H1 (cell line): ENCODE measurements around the gene POPDC3. TPM values are rescaled to one million over a fixed set of nuclear protein-coding genes. Genes with fewer than 3 reads are reported as not detected.

Source experiments
- CTCF ChIA-PET: fragments of 300-600 bp; sonication (Branson Sonifier 250); formaldehyde crosslinking; loops from one replicate; lab custom pipeline; 2021; ENCODE audit not compliant: partially characterized antibody; lab: Charles Lee
- POLR2A ChIA-PET: fragments of 300-600 bp; sonication (Branson Sonifier 250); formaldehyde crosslinking; loops from one replicate; lab custom pipeline; 2021; ENCODE audit warnings: inconsistent platforms; ENCODE audit not compliant: partially characterized antibody; lab: Charles Lee
- DNase-seq, 2 experiments: peaks; one replicate each; pipeline versions ENCODE4 v3.0.0 to v3.0.0-alpha.2; 2010 to 2022; ENCODE audit warnings: low spot score in 2 of 2, low read depth in 1 of 2, mixed read lengths in 1 of 2
- FAIRE-seq: peaks from 2 replicates; lab custom pipeline; 2011; peaks lifted over from hg19 to GRCh38; lab: Jason Lieb, UNC
- H2AFZ ChIP-seq: 2 replicates; pipeline ENCODE4 v1.8.1; 2012; ENCODE audit warnings: low read length, inconsistent platforms
- H2AK5ac ChIP-seq: 2 replicates; pipeline ENCODE4 v1.6.1; 2013; ENCODE audit warnings: low read depth, low read length
- H2BK120ac ChIP-seq: replicated peaks from 2 replicates; pipeline ENCODE3; 2013; ENCODE audit warnings: low read depth, low read length, inconsistent platforms
- H2BK12ac ChIP-seq: 2 replicates; pipeline ENCODE4 v1.6.1; 2013; ENCODE audit warnings: low read depth, low read length
- H2BK15ac ChIP-seq: 2 replicates; pipeline ENCODE4 v1.6.1; 2013; ENCODE audit warnings: low read length
- H2BK20ac ChIP-seq: 2 replicates; pipeline ENCODE4 v1.6.1; 2013; ENCODE audit warnings: low read length
- H2BK5ac ChIP-seq: 2 replicates; pipeline ENCODE4 v1.6.1; 2013; ENCODE audit warnings: low read depth, low read length
- H3K14ac ChIP-seq: 2 replicates; pipeline ENCODE4 v1.6.1; 2013; ENCODE audit warnings: inconsistent platforms; ENCODE audit not compliant: insufficient read length
- H3K18ac ChIP-seq: 2 replicates; pipeline ENCODE4 v1.6.1; 2013; ENCODE audit warnings: low read length; ENCODE audit errors: extremely low read depth
- H3K23ac ChIP-seq: 2 replicates; pipeline ENCODE4 v1.6.1; 2013; ENCODE audit warnings: inconsistent platforms; ENCODE audit not compliant: insufficient read length
- H3K23me2 ChIP-seq: 2 replicates; pipeline ENCODE4 v1.6.1; 2013; ENCODE audit warnings: low read depth, low read length
- H3K27ac ChIP-seq: 2 replicates; pipeline ENCODE4 v1.6.1; 2011; ENCODE audit warnings: low read depth, low read length, inconsistent platforms
- H3K27me3 ChIP-seq, 4 experiments: replicated peaks in 1 of 4; 1 replicate in 1 of 4; 2 replicates in 3 of 4; pipeline versions ENCODE4 v1.6.1 to v1.8.1; 2011 to 2013; ENCODE audit warnings: low read length in 3 of 4, mild to moderate bottlenecking in 3 of 4, inconsistent platforms in 2 of 4, mixed read lengths in 2 of 4, moderate library complexity in 1 of 4; ENCODE audit not compliant: control insufficient read depth in 3 of 4, insufficient read depth in 3 of 4; ENCODE audit errors: extremely low read depth in 1 of 4
- H3K36me3 ChIP-seq, 4 experiments: 2 replicates each; pipeline versions ENCODE4 v1.6.1 to v1.8.1; 2011 to 2013; ENCODE audit warnings: mild to moderate bottlenecking in 4 of 4, low read length in 3 of 4, moderate library complexity in 2 of 4, control low read depth in 1 of 4, inconsistent platforms in 1 of 4; ENCODE audit not compliant: insufficient read depth in 4 of 4, control insufficient read depth in 2 of 4
- H3K4ac ChIP-seq: replicated peaks from 2 replicates; pipeline ENCODE3; 2013; ENCODE audit warnings: low read length, low read depth, mixed read lengths, inconsistent platforms; ENCODE audit not compliant: insufficient read length
- H3K4me1 ChIP-seq, 4 experiments: replicated peaks in 1 of 4; 1 replicate in 1 of 4; 2 replicates in 3 of 4; pipeline versions ENCODE4 v1.6.1 to v1.8.1; 2011 to 2013; ENCODE audit warnings: low read length in 3 of 4, inconsistent platforms in 2 of 4, mixed read lengths in 1 of 4; ENCODE audit not compliant: insufficient read depth in 4 of 4, control insufficient read depth in 3 of 4
- H3K4me2 ChIP-seq, 2 experiments: 2 replicates each; pipeline versions ENCODE4 v1.6.1 to v1.8.1; 2011 to 2013; ENCODE audit warnings: low read depth in 2 of 2, low read length in 2 of 2, control low read depth in 1 of 2, inconsistent platforms in 1 of 2, mild to moderate bottlenecking in 1 of 2; ENCODE audit not compliant: insufficient read depth in 1 of 2
- H3K4me3 ChIP-seq, 4 experiments: fragments of 200-600, 300-600 bp in 1 of 4; sonication (generic), shearing (Covaris generic), sonication (Bioruptor Twin) in 1 of 4; 2 replicates each; pipeline versions ENCODE4 v1.5.1 to v1.8.1; 2011 to 2016; ENCODE audit warnings: low read length in 4 of 4, low read depth in 3 of 4, control low read depth in 2 of 4, inconsistent platforms in 2 of 4, mild to moderate bottlenecking in 2 of 4, mixed read lengths in 1 of 4, moderate library complexity in 1 of 4; ENCODE audit not compliant: insufficient read depth in 2 of 4; ENCODE audit errors: extremely low read depth in 1 of 4
- H3K56ac ChIP-seq: replicated peaks from 2 replicates; pipeline ENCODE3; 2013; ENCODE audit warnings: low read depth, mild to moderate bottlenecking, mixed read lengths, low read length, inconsistent platforms; ENCODE audit not compliant: insufficient read length
- H3K79me1 ChIP-seq: 2 replicates; pipeline ENCODE4 v1.6.1; 2013; ENCODE audit warnings: low read depth, low read length, control low read depth
- H3K79me2 ChIP-seq, 2 experiments: 2 replicates each; pipeline versions ENCODE4 v1.6.1 to v1.8.1; 2012 to 2013; ENCODE audit warnings: low read length in 2 of 2, mild to moderate bottlenecking in 2 of 2, inconsistent platforms in 1 of 2; ENCODE audit not compliant: insufficient read depth in 2 of 2, control insufficient read depth in 1 of 2
- H3K9ac ChIP-seq, 4 experiments: replicated peaks in 1 of 4; 1 replicate in 1 of 4; 2 replicates in 3 of 4; pipeline versions ENCODE4 v1.6.1 to v1.8.1; 2011 to 2013; ENCODE audit warnings: low read depth in 3 of 4, low read length in 3 of 4, control low read depth in 2 of 4, mild to moderate bottlenecking in 2 of 4, moderate library complexity in 2 of 4, inconsistent platforms in 1 of 4; ENCODE audit errors: extremely low read depth in 1 of 4
- H3K9me3 ChIP-seq, 2 experiments: 2 replicates each; pipeline versions ENCODE4 v1.6.1 to v1.8.1; 2012 to 2013; ENCODE audit warnings: mild to moderate bottlenecking in 2 of 2, moderate library complexity in 2 of 2, control low read depth in 1 of 2, inconsistent platforms in 1 of 2, low read depth in 1 of 2, low read length in 1 of 2, mixed read lengths in 1 of 2; ENCODE audit not compliant: insufficient read depth in 2 of 2
- H4K20me1 ChIP-seq, 2 experiments: replicated peaks in 1 of 2; 2 replicates each; pipeline versions ENCODE3 to v1.8.1; 2011 to 2013; ENCODE audit warnings: inconsistent platforms in 2 of 2, low read length in 2 of 2, mild to moderate bottlenecking in 1 of 2; ENCODE audit not compliant: insufficient read depth in 2 of 2, control insufficient read depth in 1 of 2
- H4K5ac ChIP-seq: 2 replicates; pipeline ENCODE4 v1.6.1; 2013; ENCODE audit warnings: low read length, low read depth, mixed read lengths, inconsistent platforms; ENCODE audit not compliant: insufficient read length
- H4K8ac ChIP-seq: 2 replicates; pipeline ENCODE4 v1.8.0; 2013; ENCODE audit warnings: mild to moderate bottlenecking, moderate library complexity, low read length, inconsistent platforms; ENCODE audit not compliant: insufficient read depth; ENCODE audit errors: extremely low read depth
- H4K91ac ChIP-seq: replicated peaks from 2 replicates; pipeline ENCODE3; 2013; ENCODE audit warnings: low read length, mixed read lengths, inconsistent platforms; ENCODE audit not compliant: insufficient read length
- BRCA1 ChIP-seq: IDR thresholded peaks from 2 replicates; pipeline ENCODE4 v1.6.1; 2012; ENCODE audit warnings: low read depth, low read length, improper control_type of control experiment
- CHD2 ChIP-seq: IDR thresholded peaks from 2 replicates; pipeline ENCODE4 v1.6.1; 2012; ENCODE audit warnings: low read length, improper control_type of control experiment
- CREB1 ChIP-seq: IDR thresholded peaks from 2 replicates; pipeline ENCODE4 v1.6.1; 2012; ENCODE audit warnings: inconsistent platforms
- FOSL1 ChIP-seq: IDR thresholded peaks from 2 replicates; pipeline ENCODE4 v1.6.1; 2011; ENCODE audit warnings: mild to moderate bottlenecking, low read depth, low read length, moderate library complexity; ENCODE audit not compliant: insufficient read depth
- GABPA ChIP-seq: IDR thresholded peaks from 2 replicates; pipeline ENCODE4 v1.6.1; 2011; ENCODE audit warnings: mild to moderate bottlenecking, low read length, moderate library complexity, borderline replicate concordance; ENCODE audit not compliant: insufficient read depth
- KDM1A ChIP-seq: fragments of 200-600, 300-600 bp; sonication (generic); IDR thresholded peaks from 2 replicates; pipeline ENCODE4 v1.7.1; 2016; ENCODE audit warnings: mild to moderate bottlenecking, low read length, borderline replicate concordance
- KDM4A ChIP-seq: IDR thresholded peaks from one replicate; pipeline ENCODE4 v1.7.1; 2012; ENCODE audit warnings: low read depth, mild to moderate bottlenecking, moderate library complexity, low read length, inconsistent platforms; ENCODE audit not compliant: severe bottlenecking
- KDM5A ChIP-seq: fragments of 200-600 bp; IDR thresholded peaks from 2 replicates; pipeline ENCODE4 v1.7.1; 2012; ENCODE audit warnings: mild to moderate bottlenecking, low read length, inconsistent platforms, mixed read lengths
- POLR2A ChIP-seq, 2 experiments: IDR thresholded peaks; 1 replicate in 1 of 2; 2 replicates in 1 of 2; pipeline ENCODE4 v1.6.1; 2011; ENCODE audit warnings: low read depth in 2 of 2, low read length in 2 of 2, mild to moderate bottlenecking in 2 of 2; ENCODE audit errors: control extremely low read depth in 1 of 2
- SIN3A ChIP-seq, 2 experiments: IDR thresholded peaks in 1 of 2; conservative IDR thresholded peaks in 1 of 2; 2 replicates each; pipeline ENCODE4 v1.6.1; 2011 to 2012; ENCODE audit warnings: low read length in 2 of 2, improper control_type of control experiment in 1 of 2, low read depth in 1 of 2, mild to moderate bottlenecking in 1 of 2
- SUZ12 ChIP-seq: fragments of 200-600 bp; sonication (generic); IDR thresholded peaks from 2 replicates; pipeline ENCODE4 v1.6.1; 2012; ENCODE audit warnings: mild to moderate bottlenecking, inconsistent platforms, low read length, moderate library complexity, mixed read lengths
- TAF1 ChIP-seq: IDR thresholded peaks from 2 replicates; pipeline ENCODE4 v1.6.1; 2011; ENCODE audit warnings: mild to moderate bottlenecking, low read depth, low read length
- TCF12 ChIP-seq: IDR thresholded peaks from 2 replicates; pipeline ENCODE4 v1.6.1; 2011; ENCODE audit warnings: low read depth, mild to moderate bottlenecking, low read length
- YY1 ChIP-seq: IDR thresholded peaks from 2 replicates; pipeline ENCODE4 v1.6.1; 2011; ENCODE audit warnings: low read depth, mild to moderate bottlenecking, low read length
- ZNF274 ChIP-seq: IDR thresholded peaks from 2 replicates; pipeline ENCODE4 v1.7.0; 2012; ENCODE audit warnings: low read length, borderline replicate concordance; ENCODE audit errors: extremely low read depth
- WGBS, 2 experiments: shearing (Covaris generic) in 1 of 2; methylation state at CpG; one replicate each; pipeline versions ENCODE4 v1.1.6 to v1.1.7; 2013 to 2015; ENCODE audit warnings: low lambda C conversion rate in 2 of 2, mixed read lengths in 2 of 2, inconsistent platforms in 1 of 2, low coverage in 1 of 2, missing lambda C conversion rate in 1 of 2; ENCODE audit not compliant: insufficient replicate concordance in 2 of 2, insufficient coverage in 1 of 2, insufficient read length in 1 of 2; ENCODE audit errors: extremely low coverage in 1 of 2, missing lambda C conversion rate in 1 of 2; 5-methylcytosine and 5-hydroxymethylcytosine counted together
- polyA plus RNA-seq, 7 experiments: library from polyadenylated mRNA; depleted of rRNA in 3 of 7; stranded (reverse) in 5 of 7; unstranded in 2 of 7; fragments of >200 nt in 5 of 7; fragments of 200-250 nt in 2 of 7; gene quantifications; 1 replicate in 5 of 7; 2 replicates in 1 of 7; 4 replicates in 1 of 7; pipeline versions ENCODE4 v1.2.1 to v1.2.3, GENCODE V29; 2011 to 2013; ENCODE audit warnings: missing spikeins in 2 of 7, mixed read lengths in 2 of 7
- total RNA-seq: library from RNA; stranded (reverse); fragmentation: NEBNext Ultra II Directional; extraction: Animal tissue kit (Norgen Biotek cat#: 25700); gene quantifications from 2 replicates; pipeline ENCODE4 v1.2.1, GENCODE V29; 2021

POPDC3 gene
- total and polyA plus RNA-seq, 2 of the 8 experiments (the other 6 are each of a cell fraction or from before 2014, with no cell fraction given), result 3.7 to 6.5 TPM

- Histone ChIP-seq H3K23ac (no peak overlapping the region), H2BK12ac (no peak overlapping the region), H4K20me1 (no peaks in the 10 kb centered on the region), H3K23me2 (no peaks in the 10 kb centered on the region), H4K8ac (no peak overlapping the region), H3K27me3 (no peaks in the 10 kb centered on the region), H3K56ac (no peak overlapping the region), H3K14ac (no peak overlapping the region), H3K36me3 (no peaks in the 10 kb centered on the region), H3K9ac (no peak overlapping the region), H2BK15ac (no peak overlapping the region), H4K5ac (no peak overlapping the region), H3K4me1 (0 out of 7 replicates have a peak, but pooled peaks cover 0 to 3% (median 0%) of the 10 kb centered on the region in 4 experiments), H4K91ac (no peak overlapping the region), H3K27ac (no peak overlapping the region), H2AK5ac (no peak overlapping the region), H2BK20ac (no peak overlapping the region), H3K4me2 (no peak overlapping the region), H2AFZ (no peak overlapping the region), H3K18ac (no peak overlapping the region), H3K79me1 (no peaks in the 10 kb centered on the region), H2BK120ac (no peak overlapping the region), H3K79me2 (no peaks in the 10 kb centered on the region), H3K4me3 (no peak overlapping the region), H3K9me3 (no peaks in the 10 kb centered on the region), H3K4ac (no peak overlapping the region), H2BK5ac (no peak overlapping the region)
- POLR2A ChIA-PET, result no interaction called here
- CTCF ChIA-PET, result interaction anchor here (0.9 kb wide), 1 partner anchor 61 kb away, joined by 3 read pairs; no protein-coding TSS in a partner anchor
- DNase-seq (no peak), FAIRE-seq (no peak)
- WGBS, 2 experiments, result 95% methylated on average over 4 of the region's 4 CpGs; no CpG with 5 or more reads in 1 of the 2 experiments
- no peak for TF ChIP-seq KDM1A
- TF ChIP-seq BRCA1, result no peak
- no peak for TF ChIP-seq CHD2
- TF ChIP-seq FOSL1, result no peak
- no peak for TF ChIP-seq YY1
- TF ChIP-seq ZNF274, result no peak
- TF ChIP-seq SUZ12, result no peak
- TF ChIP-seq KDM5A, result no peak
- no peak for TF ChIP-seq TAF1
- no peak for TF ChIP-seq POLR2A (IDR thresholded peaks at IDR 0.05; ENCODE audit: control extremely low read depth in 1 of 2, low read depth in 2 of 2, low read length in 2 of 2)
- TF ChIP-seq TCF12, result no peak
- no peak for TF ChIP-seq CREB1
- TF ChIP-seq KDM4A, result no peak
- TF ChIP-seq SIN3A (conservative IDR thresholded peaks at IDR 0.05 in 1 of 2, IDR thresholded peaks at IDR 0.05 in 1 of 2; ENCODE audit: low read depth in 1 of 2, low read length in 2 of 2), result no peak
- TF ChIP-seq GABPA, result no peak
Observed at GRCh38 chr6:105161421-105161820, 18.4 kb downstream of the POPDC3 start.
